ENCODE measurements around the gene TNS1.

DNA sequence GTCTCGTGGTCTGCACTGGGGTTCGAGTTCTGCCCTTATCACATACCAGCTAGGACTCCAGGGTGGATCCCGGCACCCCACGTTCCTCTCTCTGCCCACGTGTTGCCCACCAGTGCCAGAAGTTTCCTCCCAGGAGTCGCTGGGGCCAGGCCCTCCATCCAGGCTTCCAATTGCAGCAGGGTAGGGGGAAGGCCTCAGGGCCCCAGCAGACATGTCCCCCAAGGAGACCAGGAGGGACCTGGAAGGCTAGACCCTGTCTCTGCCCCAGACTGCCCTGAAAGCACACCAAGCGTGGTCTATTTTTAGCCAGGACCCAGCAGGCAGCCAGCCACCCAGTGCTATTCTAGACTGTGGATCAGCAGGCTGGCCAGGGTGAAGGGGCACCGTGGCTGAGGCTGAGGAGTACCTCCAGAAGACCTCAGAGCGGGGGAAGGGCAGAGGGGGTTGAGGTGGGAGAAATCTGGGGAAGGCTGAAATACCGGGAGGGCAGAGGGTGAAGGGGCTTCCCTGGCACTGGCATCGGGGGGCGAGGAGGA is 18.8 kb upstream of the TNS1 start:
- TF ChIP-seq, protein P1, sequence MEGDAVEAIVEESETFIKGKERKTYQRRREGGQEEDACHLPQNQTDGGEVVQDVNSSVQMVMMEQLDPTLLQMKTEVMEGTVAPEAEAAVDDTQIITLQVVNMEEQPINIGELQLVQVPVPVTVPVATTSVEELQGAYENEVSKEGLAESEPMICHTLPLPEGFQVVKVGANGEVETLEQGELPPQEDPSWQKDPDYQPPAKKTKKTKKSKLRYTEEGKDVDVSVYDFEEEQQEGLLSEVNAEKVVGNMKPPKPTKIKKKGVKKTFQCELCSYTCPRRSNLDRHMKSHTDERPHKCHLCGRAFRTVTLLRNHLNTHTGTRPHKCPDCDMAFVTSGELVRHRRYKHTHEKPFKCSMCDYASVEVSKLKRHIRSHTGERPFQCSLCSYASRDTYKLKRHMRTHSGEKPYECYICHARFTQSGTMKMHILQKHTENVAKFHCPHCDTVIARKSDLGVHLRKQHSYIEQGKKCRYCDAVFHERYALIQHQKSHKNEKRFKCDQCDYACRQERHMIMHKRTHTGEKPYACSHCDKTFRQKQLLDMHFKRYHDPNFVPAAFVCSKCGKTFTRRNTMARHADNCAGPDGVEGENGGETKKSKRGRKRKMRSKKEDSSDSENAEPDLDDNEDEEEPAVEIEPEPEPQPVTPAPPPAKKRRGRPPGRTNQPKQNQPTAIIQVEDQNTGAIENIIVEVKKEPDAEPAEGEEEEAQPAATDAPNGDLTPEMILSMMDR (IDR thresholded peaks at IDR 0.05): no peak
- TF ChIP-seq POLR2A (IDR thresholded peaks at IDR 0.05): no peak

All from thyroid gland (tissue), 4 donors.